Keratinocyte (primary cell): Measurements from ENCODE around the gene DIPK1A. TPM values are rescaled to one million over a fixed set of nuclear protein-coding genes. Genes with fewer than 3 reads are reported as not detected.
A peak's percentile ranks its signal among the peaks of the same experiment; 100 is the strongest.

Experiments used
- DNase-seq: peaks from one replicate; pipeline ENCODE4 v3.0.0-alpha.2; 2011; ENCODE audit warnings: low read depth, missing footprints, low spot score
- FAIRE-seq: peaks from 2 replicates; lab custom pipeline; 2011; peaks lifted over from hg19 to GRCh38; lab: Jason Lieb, UNC
- H2AFZ ChIP-seq: 2 replicates; pipeline ENCODE4 v1.6.0; 2012; ENCODE audit warnings: low read length, control low read depth, inconsistent platforms; ENCODE audit not compliant: control insufficient read depth
- H3K27ac ChIP-seq: 2 replicates; pipeline ENCODE4 v1.5.1; 2011; ENCODE audit warnings: low read length; ENCODE audit not compliant: control insufficient read depth, insufficient read depth
- H3K27me3 ChIP-seq: 3 replicates; pipeline ENCODE4 v1.6.0; 2011; ENCODE audit warnings: low read length; ENCODE audit not compliant: control insufficient read depth, insufficient read depth; ENCODE audit errors: extremely low read depth
- H3K36me3 ChIP-seq, 2 experiments: 2 replicates in 1 of 2; 3 replicates in 1 of 2; pipeline ENCODE4 v1.5.1; 2011; ENCODE audit warnings: low read length in 2 of 2, mild to moderate bottlenecking in 1 of 2; ENCODE audit not compliant: control insufficient read depth in 2 of 2, insufficient read depth in 2 of 2; ENCODE audit errors: extremely low read depth in 1 of 2
- H3K4me1 ChIP-seq: 3 replicates; pipeline ENCODE4 v1.5.1; 2011; ENCODE audit warnings: low read length; ENCODE audit not compliant: control insufficient read depth, insufficient read depth; ENCODE audit errors: extremely low read depth
- H3K4me2 ChIP-seq: 3 replicates; pipeline ENCODE4 v1.6.0; 2011; ENCODE audit warnings: low read depth, low read length; ENCODE audit not compliant: control insufficient read depth, insufficient read depth; ENCODE audit errors: extremely low read depth
- H3K4me3 ChIP-seq, 3 experiments: fragments of 200-600 bp in 1 of 3; sonication (generic) in 1 of 3; 2 replicates in 2 of 3; 3 replicates in 1 of 3; pipeline ENCODE4 v1.5.1; 2011 to 2016; ENCODE audit warnings: low read length in 3 of 3, mild to moderate bottlenecking in 3 of 3, control low read depth in 2 of 3, inconsistent platforms in 1 of 3, low read depth in 1 of 3, mixed read lengths in 1 of 3, mixed run types in 1 of 3, moderate library complexity in 1 of 3; ENCODE audit not compliant: control insufficient read depth in 2 of 3, insufficient read depth in 2 of 3; ENCODE audit errors: extremely low read depth in 1 of 3
- H3K79me2 ChIP-seq: 2 replicates; pipeline ENCODE4 v1.6.0; 2012; ENCODE audit warnings: low read length; ENCODE audit not compliant: control insufficient read depth, insufficient read depth
- H3K9ac ChIP-seq: 3 replicates; pipeline ENCODE4 v1.6.0; 2011; ENCODE audit warnings: low read length; ENCODE audit not compliant: control insufficient read depth, insufficient read depth; ENCODE audit errors: extremely low read depth
- H3K9me1 ChIP-seq: 3 replicates; pipeline ENCODE4 v1.6.0; 2011; ENCODE audit warnings: low read length; ENCODE audit not compliant: control insufficient read depth, insufficient read depth; ENCODE audit errors: extremely low read depth
- H3K9me3 ChIP-seq: 2 replicates; pipeline ENCODE4 v1.5.1; 2012; ENCODE audit warnings: low read depth, low read length; ENCODE audit not compliant: control insufficient read depth
- H4K20me1 ChIP-seq: 3 replicates; pipeline ENCODE4 v1.6.0; 2011; ENCODE audit warnings: low read length; ENCODE audit not compliant: control insufficient read depth, insufficient read depth; ENCODE audit errors: extremely low read depth
- EZH2 ChIP-seq: IDR thresholded peaks from one replicate; pipeline ENCODE4 v1.6.1; 2012; ENCODE audit warnings: inconsistent platforms, mild to moderate bottlenecking, low read length, moderate library complexity
- dilution Hi-C: fragments of 300-500 bp; cut with MboI; formaldehyde crosslinking; loops from one replicate; pipeline ENCODE4 v1.7.0; 2020; ENCODE audit warnings: low sequenced_read_pairs; ENCODE audit not compliant: extremely low pct_ligation_motif_present
- polyA plus RNA-seq, 5 experiments: library from polyadenylated mRNA; depleted of rRNA in 3 of 5; stranded (reverse) in 3 of 5; stranded (forward) in 1 of 5; unstranded in 1 of 5; fragments of >200 nt; gene quantifications; 1 replicate in 1 of 5; 2 replicates in 3 of 5; 3 replicates in 1 of 5; pipeline versions ENCODE4 v1.2.1 to v1.2.3, GENCODE V29; 2011 to 2012; ENCODE audit warnings: missing spikeins in 2 of 5, low read depth in 1 of 5, low replicate concordance in 1 of 5
- TF ChIP-seq, protein P1 (sequence below), 3 experiments: IDR thresholded peaks in 1 of 3; conservative IDR thresholded peaks in 1 of 3; optimal IDR thresholded peaks in 1 of 3; 2 replicates in 2 of 3; 3 replicates in 1 of 3; pipeline versions ENCODE3 to v1.5.1; 2011; ENCODE audit warnings: low read length in 3 of 3, mild to moderate bottlenecking in 3 of 3, moderate library complexity in 2 of 3, control low read depth in 1 of 3, inconsistent platforms in 1 of 3; ENCODE audit not compliant: insufficient read depth in 2 of 3; ENCODE audit errors: extremely low read depth in 1 of 3

Gene DIPK1A
- polyA plus RNA-seq, 1 donor (not counting 4 experiments of a cell fraction or from before 2014, with no cell fraction given), result 22.0 TPM

DNA sequence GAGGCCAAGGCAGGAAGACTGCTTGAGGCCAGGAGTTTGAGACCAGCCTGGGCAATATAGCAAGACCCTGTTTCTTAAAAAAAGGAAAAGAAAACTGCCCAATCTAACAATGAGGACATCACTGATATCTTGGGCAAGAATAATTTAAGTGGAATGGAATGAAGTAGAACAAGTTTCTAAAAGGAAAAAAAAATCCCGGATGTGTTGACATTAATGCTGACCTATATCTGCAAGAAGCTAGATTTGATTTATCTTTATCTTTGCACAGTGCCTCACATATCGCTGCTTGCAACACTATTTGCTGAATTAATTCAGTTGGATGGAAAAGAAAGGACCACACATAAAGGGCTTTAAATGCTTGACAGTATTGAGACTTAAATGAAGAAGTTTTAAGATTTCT is 27.8 kb downstream of the DIPK1A start:
- no peak for DNase-seq
- TF ChIP-seq EZH2, result no peak
- TF ChIP-seq, protein P1, sequence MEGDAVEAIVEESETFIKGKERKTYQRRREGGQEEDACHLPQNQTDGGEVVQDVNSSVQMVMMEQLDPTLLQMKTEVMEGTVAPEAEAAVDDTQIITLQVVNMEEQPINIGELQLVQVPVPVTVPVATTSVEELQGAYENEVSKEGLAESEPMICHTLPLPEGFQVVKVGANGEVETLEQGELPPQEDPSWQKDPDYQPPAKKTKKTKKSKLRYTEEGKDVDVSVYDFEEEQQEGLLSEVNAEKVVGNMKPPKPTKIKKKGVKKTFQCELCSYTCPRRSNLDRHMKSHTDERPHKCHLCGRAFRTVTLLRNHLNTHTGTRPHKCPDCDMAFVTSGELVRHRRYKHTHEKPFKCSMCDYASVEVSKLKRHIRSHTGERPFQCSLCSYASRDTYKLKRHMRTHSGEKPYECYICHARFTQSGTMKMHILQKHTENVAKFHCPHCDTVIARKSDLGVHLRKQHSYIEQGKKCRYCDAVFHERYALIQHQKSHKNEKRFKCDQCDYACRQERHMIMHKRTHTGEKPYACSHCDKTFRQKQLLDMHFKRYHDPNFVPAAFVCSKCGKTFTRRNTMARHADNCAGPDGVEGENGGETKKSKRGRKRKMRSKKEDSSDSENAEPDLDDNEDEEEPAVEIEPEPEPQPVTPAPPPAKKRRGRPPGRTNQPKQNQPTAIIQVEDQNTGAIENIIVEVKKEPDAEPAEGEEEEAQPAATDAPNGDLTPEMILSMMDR (optimal IDR thresholded peaks at IDR 0.05 in 1 of 3, IDR thresholded peaks at IDR 0.05 in 1 of 3, conservative IDR thresholded peaks at IDR 0.05 in 1 of 3; ENCODE audit: extremely low read depth in 1 of 3, insufficient read depth in 2 of 3, low read length in 3 of 3), result no peak
- Histone ChIP-seq H3K4me3 (peak overlapping the region in 1 of 3 experiments; percentile 27), H3K9ac (no peak overlapping the region), H3K9me3 (no peaks in the 10 kb centered on the region), H3K79me2 (peaks cover 7% of the 10 kb centered on the region), H3K27me3 (no peaks in the 10 kb centered on the region), H3K4me1 (peaks cover 21% of the 10 kb centered on the region), H3K27ac (no peak overlapping the region), H3K9me1 (no peaks in the 10 kb centered on the region), H3K4me2 (peak overlapping the region; percentile 55), H3K36me3 (no peaks in the 10 kb centered on the region), H4K20me1 (no peaks in the 10 kb centered on the region), H2AFZ (no peak overlapping the region)
- FAIRE-seq, result peak; percentile 73
- dilution Hi-C loops, result no loop called here

- H3K9me3 ChIP-seq, result no peaks in the 10 kb centered on the region
- no peaks in the 10 kb centered on the region for H3K36me3 ChIP-seq
- FAIRE-seq, result no peak
- DNase-seq, result no peak
- no peaks in the 10 kb centered on the region for H3K27me3 ChIP-seq
- no peak overlapping the region for H3K4me2 ChIP-seq
- dilution Hi-C loops, result no loop called here
- no peaks in the 10 kb centered on the region for H3K9me1 ChIP-seq
- H3K27ac ChIP-seq, result no peak overlapping the region
- peaks cover 21% of the 10 kb centered on the region for H3K4me1 ChIP-seq
- H2AFZ ChIP-seq, result no peak overlapping the region
- peaks cover 5% of the 10 kb centered on the region for H3K79me2 ChIP-seq
- no peaks in the 10 kb centered on the region for H4K20me1 ChIP-seq
- no peak overlapping the region for H3K4me3 ChIP-seq
- TF ChIP-seq EZH2, result no peak
- TF ChIP-seq, protein P1 (optimal IDR thresholded peaks at IDR 0.05 in 1 of 3, IDR thresholded peaks at IDR 0.05 in 1 of 3, conservative IDR thresholded peaks at IDR 0.05 in 1 of 3; ENCODE audit: extremely low read depth in 1 of 3, insufficient read depth in 2 of 3, low read length in 3 of 3), result no peak
- no peak overlapping the region for H3K9ac ChIP-seq
Observed at GRCh38 chr1:92931691-92932090, 29.6 kb downstream of the DIPK1A start.
